Osteoblast (primary cell): ENCODE data around the gene FCHO1. TPM values are rescaled to one million over a fixed set of nuclear protein-coding genes. Genes with fewer than 3 reads are reported as not detected.
"Not testable (repeated sequence)": the region's sequence is repeated elsewhere in the genome, so short reads cannot be mapped to it uniquely, and the experiment has no call there.

ENCODE experiments used
- DNase-seq: peaks from one replicate; pipeline ENCODE4 v3.0.0; 2011; ENCODE audit warnings: low spot score, mixed read lengths; ENCODE audit not compliant: insufficient read length; ENCODE audit errors: missing footprints
- H2AFZ ChIP-seq: 2 replicates; pipeline ENCODE4 v1.6.0; 2011; ENCODE audit warnings: mild to moderate bottlenecking, low read length
- H3K27ac ChIP-seq: 2 replicates; pipeline ENCODE4 v1.5.1; 2011; ENCODE audit warnings: mild to moderate bottlenecking, low read depth, low read length, moderate library complexity
- H3K27me3 ChIP-seq: 2 replicates; pipeline ENCODE4 v1.6.0; 2012; ENCODE audit warnings: mild to moderate bottlenecking, control low read depth, inconsistent platforms, low read length, moderate library complexity; ENCODE audit not compliant: insufficient read depth
- H3K36me3 ChIP-seq: 2 replicates; pipeline ENCODE4 v1.5.1; 2011; ENCODE audit warnings: mild to moderate bottlenecking, low read length, control low read depth, moderate library complexity; ENCODE audit not compliant: insufficient read depth
- H3K4me1 ChIP-seq: 2 replicates; pipeline ENCODE4 v1.5.1; 2011; ENCODE audit warnings: mild to moderate bottlenecking, low read length, control low read depth, moderate library complexity; ENCODE audit not compliant: insufficient read depth
- H3K4me2 ChIP-seq: 2 replicates; pipeline ENCODE4 v1.6.0; 2011; ENCODE audit warnings: mild to moderate bottlenecking, low read length; ENCODE audit not compliant: insufficient read depth
- H3K4me3 ChIP-seq: fragments of 200-600 bp; sonication (generic); 3 replicates; pipeline ENCODE4 v1.5.1; 2012; ENCODE audit warnings: mild to moderate bottlenecking, low read length, inconsistent platforms; ENCODE audit not compliant: insufficient read depth
- H3K79me2 ChIP-seq: 2 replicates; pipeline ENCODE4 v1.6.0; 2012; ENCODE audit warnings: mild to moderate bottlenecking, low read length, control low read depth, inconsistent platforms; ENCODE audit not compliant: insufficient read depth
- H3K9me3 ChIP-seq: 2 replicates; pipeline ENCODE4 v1.5.1; 2011; ENCODE audit warnings: low read depth, low read length, control low read depth
- H4K20me1 ChIP-seq: 2 replicates; pipeline ENCODE4 v1.6.0; 2012; ENCODE audit warnings: mild to moderate bottlenecking, low read length, control low read depth; ENCODE audit not compliant: insufficient read depth
- total RNA-seq: library from RNA; depleted of rRNA; stranded (reverse); fragments of >200 nt; gene quantifications from 2 replicates; pipeline ENCODE4 v1.2.3, GENCODE V29; 2012
- TF ChIP-seq, protein P1 (sequence below): IDR thresholded peaks from 2 replicates; pipeline ENCODE4 v1.5.1; 2011; ENCODE audit warnings: mild to moderate bottlenecking, low read depth, low read length, moderate library complexity; ENCODE audit errors: extremely low read depth

FCHO1 gene
- total RNA-seq, 1 donor = 0.72 TPM

DNA sequence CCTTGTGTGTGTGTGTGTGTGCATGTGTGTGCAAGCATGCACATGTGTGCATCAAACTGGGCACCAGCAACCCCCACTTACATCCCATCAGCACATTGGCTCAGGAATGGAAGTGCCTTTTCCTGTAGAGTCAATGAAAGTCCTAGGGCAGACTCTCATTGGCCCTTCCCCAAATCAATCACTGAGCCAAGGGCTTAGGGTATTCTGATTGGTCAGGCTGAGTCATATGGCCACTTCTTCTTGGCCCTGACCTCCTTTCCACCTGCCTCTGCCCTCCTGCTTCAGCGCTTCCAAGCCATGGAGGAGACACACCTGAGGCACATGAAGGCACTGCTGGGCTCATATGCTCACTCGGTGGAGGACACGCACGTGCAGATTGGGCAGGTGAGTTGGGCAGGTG, 20.9 kb downstream of the FCHO1 start:
- Histone ChIP-seq H3K4me3 (no peak overlapping the region), H4K20me1 (no peaks in the 10 kb centered on the region), H3K27me3 (no peaks in the 10 kb centered on the region), H3K36me3 (no peaks in the 10 kb centered on the region), H3K79me2 (no peaks in the 10 kb centered on the region), H3K4me1 (peaks cover 5% of the 10 kb centered on the region), H3K4me2 (no peak overlapping the region), H2AFZ (no peak overlapping the region), H3K9me3 (no peaks in the 10 kb centered on the region), H3K27ac (no peak overlapping the region)
- TF ChIP-seq, protein P1, sequence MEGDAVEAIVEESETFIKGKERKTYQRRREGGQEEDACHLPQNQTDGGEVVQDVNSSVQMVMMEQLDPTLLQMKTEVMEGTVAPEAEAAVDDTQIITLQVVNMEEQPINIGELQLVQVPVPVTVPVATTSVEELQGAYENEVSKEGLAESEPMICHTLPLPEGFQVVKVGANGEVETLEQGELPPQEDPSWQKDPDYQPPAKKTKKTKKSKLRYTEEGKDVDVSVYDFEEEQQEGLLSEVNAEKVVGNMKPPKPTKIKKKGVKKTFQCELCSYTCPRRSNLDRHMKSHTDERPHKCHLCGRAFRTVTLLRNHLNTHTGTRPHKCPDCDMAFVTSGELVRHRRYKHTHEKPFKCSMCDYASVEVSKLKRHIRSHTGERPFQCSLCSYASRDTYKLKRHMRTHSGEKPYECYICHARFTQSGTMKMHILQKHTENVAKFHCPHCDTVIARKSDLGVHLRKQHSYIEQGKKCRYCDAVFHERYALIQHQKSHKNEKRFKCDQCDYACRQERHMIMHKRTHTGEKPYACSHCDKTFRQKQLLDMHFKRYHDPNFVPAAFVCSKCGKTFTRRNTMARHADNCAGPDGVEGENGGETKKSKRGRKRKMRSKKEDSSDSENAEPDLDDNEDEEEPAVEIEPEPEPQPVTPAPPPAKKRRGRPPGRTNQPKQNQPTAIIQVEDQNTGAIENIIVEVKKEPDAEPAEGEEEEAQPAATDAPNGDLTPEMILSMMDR = no peak
- DNase-seq = peak; percentile 81

- H2AFZ ChIP-seq = no peak overlapping the region
- H3K4me2 ChIP-seq = no peak overlapping the region
- DNase-seq = peak; percentile 90
- no peaks in the 10 kb centered on the region for H3K36me3 ChIP-seq
- TF ChIP-seq, protein P1 = peak; percentile 69
- no peaks in the 10 kb centered on the region for H3K27me3 ChIP-seq
- H3K4me1 ChIP-seq = peaks cover 5% of the 10 kb centered on the region
- H3K4me3 ChIP-seq = no peak overlapping the region
- H3K27ac ChIP-seq = no peak overlapping the region
- no peaks in the 10 kb centered on the region for H4K20me1 ChIP-seq
- no peaks in the 10 kb centered on the region for H3K9me3 ChIP-seq
- no peaks in the 10 kb centered on the region for H3K79me2 ChIP-seq
Measured at GRCh38 chr19:17775245-17775927, 24.1 kb downstream of the FCHO1 start.

DNA sequence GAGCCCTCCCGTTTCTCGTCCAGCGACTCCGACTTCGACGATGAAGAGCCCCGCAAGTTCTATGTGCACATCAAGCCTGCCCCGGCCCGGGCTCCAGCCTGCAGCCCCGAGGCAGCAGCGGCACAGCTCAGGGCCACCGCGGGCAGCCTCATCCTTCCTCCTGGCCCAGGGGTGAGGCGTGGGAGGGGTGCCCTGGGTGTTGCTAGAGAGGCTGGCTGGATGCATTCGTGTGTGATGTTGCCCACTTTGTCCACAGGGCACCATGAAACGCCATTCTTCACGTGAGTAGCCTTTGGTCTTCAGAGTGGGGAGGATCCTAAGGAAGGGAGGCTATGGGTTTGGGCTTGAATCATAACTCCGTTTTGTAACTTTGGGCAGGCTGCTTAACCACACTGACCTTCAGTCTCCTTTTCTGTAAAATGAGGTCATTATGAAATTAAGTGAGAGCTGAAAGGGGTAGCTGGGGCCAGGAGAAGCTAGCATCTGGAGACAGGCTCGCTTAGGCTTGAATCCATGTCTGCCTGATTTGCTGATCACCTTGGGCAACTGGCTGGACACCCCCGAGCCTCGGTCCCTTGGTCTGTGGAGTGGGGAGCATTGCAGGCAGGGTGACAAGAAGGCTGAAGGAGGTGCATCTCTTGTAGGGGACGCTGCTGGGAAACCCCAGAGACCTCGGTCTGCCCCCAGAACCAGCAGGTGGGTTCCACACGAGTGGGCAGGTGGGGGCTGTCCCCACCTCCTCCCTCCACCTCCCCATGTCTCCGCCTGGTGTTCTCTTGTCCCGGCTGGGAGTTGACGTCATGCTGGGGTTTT, 24.9 kb downstream of the FCHO1 start:
- Histone ChIP-seq H3K36me3 (no peaks in the 10 kb centered on the region), H3K4me2 (no peak overlapping the region), H3K9me3 (no peaks in the 10 kb centered on the region), H4K20me1 (no peaks in the 10 kb centered on the region), H3K4me3 (no peak overlapping the region), H2AFZ (no peak overlapping the region), H3K27ac (no peak overlapping the region), H3K4me1 (peaks cover 5% of the 10 kb centered on the region), H3K79me2 (no peaks in the 10 kb centered on the region), H3K27me3 (no peaks in the 10 kb centered on the region)
- TF ChIP-seq, protein P1 = no peak
- peak; percentile 78 for DNase-seq

GRCh38 chr19:17777840-17778239, 26.6 kb downstream of the FCHO1 start:
- not testable (repeated sequence) for H3K27me3 ChIP-seq, H2AFZ ChIP-seq, H3K9me3 ChIP-seq, H3K4me2 ChIP-seq, DNase-seq, H3K4me3 ChIP-seq, H3K27ac ChIP-seq, H3K36me3 ChIP-seq, H3K79me2 ChIP-seq, H4K20me1 ChIP-seq, H3K4me1 ChIP-seq
